SK-N-MC (cell line): ENCODE results near the gene ARHGAP29.

Experiments
- EZH2 ChIP-seq: fragments of 200-600 bp; sonication (generic); IDR thresholded peaks from one replicate; pipeline ENCODE4 v1.6.1; 2017; ENCODE audit warnings: antibody characterized with exemption
- FOXP2 ChIP-seq: optimal IDR thresholded peaks from 2 replicates; pipeline ENCODE3; 2011; ENCODE audit warnings: mild to moderate bottlenecking, moderate library complexity; ENCODE audit not compliant: insufficient read depth; ENCODE audit errors: extremely low read length, control extremely low read depth
- POLR2AphosphoS5 ChIP-seq: IDR thresholded peaks from 2 replicates; pipeline ENCODE4 v1.6.1; 2012; ENCODE audit warnings: mild to moderate bottlenecking, low read depth, low read length, borderline replicate concordance

- TF ChIP-seq POLR2AphosphoS5 (no peak), FOXP2 (no peak), EZH2 (no peak)
Observed at GRCh38 chr1:94265011-94265422, 27.6 kb upstream of the ARHGAP29 start.
